ENCODE results near the gene SEC31A.

- TF ChIP-seq CTCF (IDR thresholded peaks at IDR 0.05) (no peak), EZH2 (IDR thresholded peaks at IDR 0.05) (no peak)
These were observed 5.8 kb upstream of the SEC31A start for GRCh38 chr4:82896755-82897154.

All from neural progenitor cell (in vitro differentiated cells).